Activated CD8-positive, alpha-beta T cell treated with anti-CD3 and anti-CD28 coated beads for 36 hours (primary cell): ENCODE measurements around the gene GJA4. TPM values are rescaled to one million over a fixed set of nuclear protein-coding genes. Genes with fewer than 3 reads are reported as not detected.

Experiments used
- ATAC-seq: fragments of 200-7000 bp; cut with Tn5 transposase; one replicate; pipeline ENCODE4 v1.10.0; 2021; ENCODE audit warnings: mild to moderate bottlenecking, moderate library complexity
- CTCF ChIA-PET: fragments of 350-600 bp; sonication (Branson Sonifier 250); formaldehyde crosslinking; loops from one replicate; lab custom pipeline; 2021; ENCODE audit warnings: antibody characterized with exemption; lab: Charles Lee
- POLR2A ChIA-PET: fragments of 350-600 bp; sonication (Branson Sonifier 250); formaldehyde crosslinking; loops from one replicate; lab custom pipeline; 2021; ENCODE audit warnings: antibody characterized with exemption; lab: Charles Lee
- DNase-seq: peaks from one replicate; pipeline ENCODE4 v3.0.0-alpha.2; 2020
- H3K27ac Mint-ChIP-seq: one replicate; pipeline ENCODE4 v1.8.0; 2021; ENCODE audit warnings: mild to moderate bottlenecking, mixed read lengths
- H3K27me3 Mint-ChIP-seq: one replicate; pipeline ENCODE4 v1.8.0; 2021; ENCODE audit warnings: mixed read lengths
- H3K36me3 Mint-ChIP-seq: one replicate; pipeline ENCODE4 v1.8.0; 2021; ENCODE audit warnings: low read depth, mixed read lengths
- H3K4me1 Mint-ChIP-seq: one replicate; pipeline ENCODE4 v1.8.0; 2021; ENCODE audit warnings: low read depth, mixed read lengths
- H3K4me3 Mint-ChIP-seq: one replicate; pipeline ENCODE4 v1.8.0; 2021; ENCODE audit warnings: mild to moderate bottlenecking, moderate library complexity, mixed read lengths
- H3K9me3 Mint-ChIP-seq: one replicate; pipeline ENCODE4 v1.8.0; 2021; ENCODE audit warnings: mixed read lengths
- intact Hi-C: fragments of 100-400 bp; cut with micrococcal nuclease; formaldehyde crosslinking; loops from one replicate; pipeline ENCODE4 v1.10.0; 2022
- total RNA-seq, 2 experiments: library from RNA; stranded (reverse); gene quantifications; one replicate each; pipeline ENCODE4 v1.2.3, GENCODE V29; 2021
- TF ChIP-seq, protein P1 (sequence below): fragments of 200-600 bp; IDR thresholded peaks from one replicate; pipeline ENCODE4 v1.8.0; 2022; ENCODE audit warnings: antibody characterized with exemption, mild to moderate bottlenecking

The GJA4 gene
- total RNA-seq, 2 experiments from 2014 or later, result not detected

DNA sequence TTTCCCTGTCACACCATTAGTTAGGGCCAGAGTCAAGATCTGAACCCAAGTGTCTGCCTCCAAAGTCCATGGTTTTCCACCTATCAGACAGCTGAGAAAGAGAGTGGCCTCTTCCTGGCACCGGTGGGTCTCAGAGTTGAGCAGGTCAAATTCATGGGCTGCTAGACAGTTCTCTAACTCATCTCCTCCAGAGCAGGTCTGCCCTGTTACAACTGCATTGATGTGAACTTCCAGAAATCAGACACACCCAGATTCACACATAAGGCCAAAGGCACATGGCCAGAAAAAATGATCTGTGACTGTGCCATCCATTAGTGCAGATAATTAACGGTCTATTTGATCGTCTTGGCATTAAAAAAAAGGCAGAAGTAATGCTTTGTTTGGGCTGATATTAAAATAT lies 49.3 kb downstream of the GJA4 start:
- Mint-ChIP-seq H3K27ac (no peak overlapping the region), H3K4me3 (no peak overlapping the region), H3K27me3 (no peaks in the 10 kb centered on the region), H3K9me3 (no peaks in the 10 kb centered on the region), H3K4me1 (peaks cover 6% of the 10 kb centered on the region), H3K36me3 (no peaks in the 10 kb centered on the region)
- ATAC-seq (no peak), DNase-seq (no peak)
- intact Hi-C loops, result no loop called here
- TF ChIP-seq, protein P1, sequence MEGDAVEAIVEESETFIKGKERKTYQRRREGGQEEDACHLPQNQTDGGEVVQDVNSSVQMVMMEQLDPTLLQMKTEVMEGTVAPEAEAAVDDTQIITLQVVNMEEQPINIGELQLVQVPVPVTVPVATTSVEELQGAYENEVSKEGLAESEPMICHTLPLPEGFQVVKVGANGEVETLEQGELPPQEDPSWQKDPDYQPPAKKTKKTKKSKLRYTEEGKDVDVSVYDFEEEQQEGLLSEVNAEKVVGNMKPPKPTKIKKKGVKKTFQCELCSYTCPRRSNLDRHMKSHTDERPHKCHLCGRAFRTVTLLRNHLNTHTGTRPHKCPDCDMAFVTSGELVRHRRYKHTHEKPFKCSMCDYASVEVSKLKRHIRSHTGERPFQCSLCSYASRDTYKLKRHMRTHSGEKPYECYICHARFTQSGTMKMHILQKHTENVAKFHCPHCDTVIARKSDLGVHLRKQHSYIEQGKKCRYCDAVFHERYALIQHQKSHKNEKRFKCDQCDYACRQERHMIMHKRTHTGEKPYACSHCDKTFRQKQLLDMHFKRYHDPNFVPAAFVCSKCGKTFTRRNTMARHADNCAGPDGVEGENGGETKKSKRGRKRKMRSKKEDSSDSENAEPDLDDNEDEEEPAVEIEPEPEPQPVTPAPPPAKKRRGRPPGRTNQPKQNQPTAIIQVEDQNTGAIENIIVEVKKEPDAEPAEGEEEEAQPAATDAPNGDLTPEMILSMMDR, result no peak
- ChIA-PET CTCF (interaction anchor here (1.5 to 5.5 kb wide), 2 partner anchors 11 to 55 kb away, joined by 4 to 27 read pairs; no protein-coding TSS in a partner anchor), POLR2A (no interaction called here)

DNA sequence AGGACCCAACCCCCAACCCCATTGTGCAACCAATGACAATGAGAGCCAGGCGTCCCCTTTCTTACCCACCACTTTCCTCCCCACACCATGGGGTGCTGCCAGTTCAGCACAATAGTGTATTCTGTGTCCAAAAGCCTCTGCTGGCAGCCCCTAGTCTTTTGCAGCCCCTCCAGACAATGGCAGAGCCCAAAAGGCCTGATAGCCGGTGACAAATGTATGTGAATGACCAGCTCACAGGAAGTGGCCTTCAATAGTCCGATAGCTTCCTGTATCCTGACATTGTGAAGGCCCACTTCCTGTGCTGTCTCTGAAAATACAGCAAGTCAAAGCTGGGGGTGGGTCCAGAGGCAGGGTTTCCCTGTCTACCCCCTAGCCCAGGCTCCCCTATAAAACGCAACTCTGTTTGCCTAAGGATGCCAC lies 50.2 kb downstream of the GJA4 start:
- ATAC-seq (no peak), DNase-seq (no peak)
- Mint-ChIP-seq H3K9me3 (no peaks in the 10 kb centered on the region), H3K4me3 (no peak overlapping the region), H3K27me3 (no peaks in the 10 kb centered on the region), H3K27ac (no peak overlapping the region), H3K36me3 (no peaks in the 10 kb centered on the region), H3K4me1 (peaks cover 6% of the 10 kb centered on the region)
- ChIA-PET POLR2A (no interaction called here), CTCF (interaction anchor here (1.5 to 5.5 kb wide), 2 partner anchors 10 to 56 kb away, joined by 4 to 27 read pairs; no protein-coding TSS in a partner anchor)
- intact Hi-C loops, result no loop called here
- TF ChIP-seq, protein P1, result no peak

DNA sequence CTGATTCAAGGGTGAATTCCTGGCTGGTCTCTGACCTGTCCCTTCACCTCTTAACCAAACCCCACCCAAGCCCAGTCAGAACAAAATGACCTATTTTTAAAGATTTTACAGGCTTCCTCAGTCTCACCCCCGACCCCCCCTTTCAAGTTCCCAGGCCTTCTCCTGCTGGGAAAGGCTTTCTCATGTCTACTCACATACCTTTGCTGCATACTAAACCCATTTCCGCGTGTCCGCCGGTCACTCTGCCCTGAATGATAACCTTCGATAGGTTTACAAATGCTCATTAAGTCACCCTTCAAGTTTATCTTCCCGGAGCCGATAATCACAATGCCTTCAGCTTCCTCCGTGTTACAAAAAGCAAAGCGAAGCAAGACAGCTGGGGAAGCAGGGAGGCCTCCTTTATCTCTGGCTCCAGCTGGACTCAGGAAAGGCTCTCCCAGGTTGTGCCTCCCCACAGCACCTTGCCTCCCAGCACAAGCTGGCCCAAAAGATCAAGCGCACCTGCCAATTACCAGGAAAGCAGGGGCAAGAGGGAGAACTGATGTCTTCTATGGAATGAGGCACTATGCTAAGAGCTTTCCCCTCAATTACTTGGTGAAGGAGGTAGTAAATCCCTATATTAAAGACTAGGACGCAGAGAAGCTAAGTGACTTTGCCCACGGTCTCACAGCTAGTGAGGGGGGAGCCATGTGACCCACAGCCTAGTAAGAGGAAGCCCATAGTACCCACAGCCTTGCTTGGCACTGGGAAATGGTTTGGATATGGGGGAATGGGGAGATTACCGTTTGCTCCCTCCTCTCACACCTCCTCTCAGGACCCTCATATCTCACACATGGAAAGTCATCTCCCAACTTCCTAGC lies 50.8 kb downstream of the GJA4 start:
- intact Hi-C loops, result no loop called here
- Mint-ChIP-seq H3K27ac (no peak overlapping the region), H3K9me3 (no peaks in the 10 kb centered on the region)

DNA sequence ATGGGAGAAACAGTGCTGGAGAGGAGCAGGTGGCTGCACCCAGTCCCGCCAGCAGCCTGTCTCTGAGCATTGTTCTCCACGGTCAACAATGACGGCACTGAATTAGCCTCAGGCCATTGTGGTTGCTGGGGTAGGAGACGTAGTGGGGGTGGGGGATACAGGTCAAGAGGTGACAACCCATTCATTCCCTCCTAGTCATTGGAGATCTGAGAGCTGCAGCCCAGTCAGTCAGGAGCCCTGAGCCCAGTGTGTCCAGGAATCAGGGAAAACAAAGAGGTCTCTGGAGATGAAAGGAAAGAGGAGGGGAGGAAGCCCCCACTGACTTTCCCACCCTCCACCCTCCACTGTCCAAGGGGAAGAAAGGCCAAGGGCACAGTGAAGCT lies 51.4 kb downstream of the GJA4 start:
- ChIA-PET POLR2A (no interaction called here), CTCF (interaction anchor here (1.0 to 5.5 kb wide), 2 partner anchors 8 to 58 kb away, joined by 3 to 27 read pairs; no protein-coding TSS in a partner anchor)
- Mint-ChIP-seq H3K9me3 (no peaks in the 10 kb centered on the region), H3K27me3 (no peaks in the 10 kb centered on the region), H3K27ac (no peak overlapping the region), H3K36me3 (peaks cover 6% of the 10 kb centered on the region), H3K4me3 (no peak overlapping the region), H3K4me1 (peaks cover 10% of the 10 kb centered on the region)
- DNase-seq (no peak), ATAC-seq (no peak)
- intact Hi-C loops, result no loop called here
- TF ChIP-seq, protein P1, result no peak

More for the DNA sequence above, 50.8 kb downstream of the GJA4 start:
- H3K36me3 Mint-ChIP-seq, result peaks cover 2% of the 10 kb centered on the region
- H3K4me1 Mint-ChIP-seq, result peaks cover 8% of the 10 kb centered on the region
- H3K4me3 Mint-ChIP-seq, result no peak overlapping the region
- no peak for DNase-seq
- TF ChIP-seq, protein P1, result no peak
- no peak for ATAC-seq
- H3K27me3 Mint-ChIP-seq, result no peaks in the 10 kb centered on the region
- ChIA-PET POLR2A (no interaction called here), CTCF (interaction anchor here (1.5 to 5.5 kb wide), 2 partner anchors 9 to 57 kb away, joined by 4 to 27 read pairs; no protein-coding TSS in a partner anchor)

Other genes with a start within 250 kb of the GJA4 start
- not detected for gene GJB5, start 38.0 kb upstream of the GJA4 start, total RNA-seq
- gene GJB4, start 33.3 kb upstream of the GJA4 start, total RNA-seq, result not detected
- not detected for gene GJB3, start 11.8 kb upstream of the GJA4 start, total RNA-seq
- gene SMIM12, start 66.8 kb downstream of the GJA4 start, total RNA-seq, result 10 to 100 TPM; 36.6 to 37.5 TPM
- under 1 TPM; 0.38 to 0.83 TPM for gene DLGAP3, start 136.7 kb downstream of the GJA4 start, total RNA-seq
- gene TMEM35B, start 192.3 kb downstream of the GJA4 start, total RNA-seq, result 10 to 100 TPM; 19.4 to 19.5 TPM
- 10 to 100 TPM; 11.4 to 11.6 TPM for gene ZMYM6, start 238.9 kb downstream of the GJA4 start, total RNA-seq